HEK293 (cell line): ENCODE data around the gene MICAL3.

ENCODE experiments used
- MEIS1 ChIP-seq: sonication (generic); formaldehyde crosslinking; IDR thresholded peaks from 2 replicates; pipeline ENCODE4 v1.8.1; 2022; ENCODE audit warnings: missing genetic modification reagents, mild to moderate bottlenecking, borderline replicate concordance
- OSR2 ChIP-seq: fragments of 450-650 bp; formaldehyde crosslinking; IDR thresholded peaks from 2 replicates; pipeline ENCODE4 v1.5.1; 2016; ENCODE audit warnings: missing biosample characterization, missing genetic modification characterization
- REPIN1 ChIP-seq: fragments of 450-650 bp; formaldehyde crosslinking; IDR thresholded peaks from 2 replicates; pipeline ENCODE4 v1.5.1; 2017; ENCODE audit warnings: missing biosample characterization, missing genetic modification characterization, low read depth
- ZNF416 ChIP-seq: fragments of 450-650 bp; formaldehyde crosslinking; IDR thresholded peaks from 2 replicates; pipeline ENCODE4 v1.5.1; 2016; ENCODE audit warnings: missing biosample characterization, missing genetic modification characterization
- ZNF529 ChIP-seq: fragments of 450-650 bp; formaldehyde crosslinking; IDR thresholded peaks from 2 replicates; pipeline ENCODE4 v1.5.1; 2017; ENCODE audit warnings: missing genetic modification characterization, missing biosample characterization; ENCODE audit not compliant: insufficient replicate concordance
- ZNF561 ChIP-seq: fragments of 450-650 bp; IDR thresholded peaks from 2 replicates; pipeline ENCODE4 v1.5.1; 2018; ENCODE audit warnings: missing biosample characterization, missing genetic modification characterization, borderline replicate concordance
- ZNF776 ChIP-seq: fragments of 450-650 bp; formaldehyde crosslinking; IDR thresholded peaks from 2 replicates; pipeline ENCODE4 v1.5.0; 2017; ENCODE audit warnings: missing biosample characterization, missing genetic modification characterization, borderline replicate concordance
- TF ChIP-seq, protein P1 (sequence below): fragments of 450-650 bp; formaldehyde crosslinking; IDR thresholded peaks from 2 replicates; pipeline ENCODE4 v1.5.1; 2016; ENCODE audit warnings: missing biosample characterization, missing genetic modification characterization
- TF ChIP-seq, protein P2 (sequence below): fragments of 450-650 bp; formaldehyde crosslinking; IDR thresholded peaks from 2 replicates; pipeline ENCODE4 v1.5.1; 2016; ENCODE audit warnings: missing biosample characterization, missing genetic modification characterization, borderline replicate concordance
- TF ChIP-seq, protein P3 (sequence below): fragments of 450-650 bp; formaldehyde crosslinking; IDR thresholded peaks from 2 replicates; pipeline ENCODE4 v1.5.1; 2016; ENCODE audit warnings: missing biosample characterization, missing genetic modification characterization

DNA sequence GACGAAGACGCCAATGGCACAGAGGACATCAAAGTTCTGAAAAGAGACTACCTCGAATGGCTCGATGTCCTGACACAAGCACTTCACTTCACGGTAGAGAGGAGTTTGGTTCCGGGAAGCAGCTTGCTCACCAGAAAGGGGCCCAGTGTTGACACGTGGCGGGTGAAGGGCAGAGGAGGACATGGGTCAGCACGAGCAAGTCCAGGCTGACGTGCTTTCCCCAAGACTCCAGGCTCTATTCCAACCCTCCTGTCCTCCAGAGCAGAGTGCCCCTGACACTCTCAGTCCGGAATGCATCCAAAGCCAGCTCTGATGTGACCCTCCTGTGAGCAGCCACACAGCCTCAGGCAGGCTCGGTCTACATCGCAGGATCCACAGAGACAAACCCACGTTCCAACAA lies 172.6 kb downstream of the MICAL3 start:
- TF ChIP-seq, protein P1, sequence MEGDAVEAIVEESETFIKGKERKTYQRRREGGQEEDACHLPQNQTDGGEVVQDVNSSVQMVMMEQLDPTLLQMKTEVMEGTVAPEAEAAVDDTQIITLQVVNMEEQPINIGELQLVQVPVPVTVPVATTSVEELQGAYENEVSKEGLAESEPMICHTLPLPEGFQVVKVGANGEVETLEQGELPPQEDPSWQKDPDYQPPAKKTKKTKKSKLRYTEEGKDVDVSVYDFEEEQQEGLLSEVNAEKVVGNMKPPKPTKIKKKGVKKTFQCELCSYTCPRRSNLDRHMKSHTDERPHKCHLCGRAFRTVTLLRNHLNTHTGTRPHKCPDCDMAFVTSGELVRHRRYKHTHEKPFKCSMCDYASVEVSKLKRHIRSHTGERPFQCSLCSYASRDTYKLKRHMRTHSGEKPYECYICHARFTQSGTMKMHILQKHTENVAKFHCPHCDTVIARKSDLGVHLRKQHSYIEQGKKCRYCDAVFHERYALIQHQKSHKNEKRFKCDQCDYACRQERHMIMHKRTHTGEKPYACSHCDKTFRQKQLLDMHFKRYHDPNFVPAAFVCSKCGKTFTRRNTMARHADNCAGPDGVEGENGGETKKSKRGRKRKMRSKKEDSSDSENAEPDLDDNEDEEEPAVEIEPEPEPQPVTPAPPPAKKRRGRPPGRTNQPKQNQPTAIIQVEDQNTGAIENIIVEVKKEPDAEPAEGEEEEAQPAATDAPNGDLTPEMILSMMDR (tag by site-specific recombination), result no peak
- TF ChIP-seq ZNF416 (tag by site-specific recombination) (no peak), ZNF529 (no peak), OSR2 (no peak), ZNF561 (no peak), REPIN1 (tag by site-specific recombination) (no peak), ZNF776 (no peak), MEIS1 (no peak)
- TF ChIP-seq, protein P2, sequence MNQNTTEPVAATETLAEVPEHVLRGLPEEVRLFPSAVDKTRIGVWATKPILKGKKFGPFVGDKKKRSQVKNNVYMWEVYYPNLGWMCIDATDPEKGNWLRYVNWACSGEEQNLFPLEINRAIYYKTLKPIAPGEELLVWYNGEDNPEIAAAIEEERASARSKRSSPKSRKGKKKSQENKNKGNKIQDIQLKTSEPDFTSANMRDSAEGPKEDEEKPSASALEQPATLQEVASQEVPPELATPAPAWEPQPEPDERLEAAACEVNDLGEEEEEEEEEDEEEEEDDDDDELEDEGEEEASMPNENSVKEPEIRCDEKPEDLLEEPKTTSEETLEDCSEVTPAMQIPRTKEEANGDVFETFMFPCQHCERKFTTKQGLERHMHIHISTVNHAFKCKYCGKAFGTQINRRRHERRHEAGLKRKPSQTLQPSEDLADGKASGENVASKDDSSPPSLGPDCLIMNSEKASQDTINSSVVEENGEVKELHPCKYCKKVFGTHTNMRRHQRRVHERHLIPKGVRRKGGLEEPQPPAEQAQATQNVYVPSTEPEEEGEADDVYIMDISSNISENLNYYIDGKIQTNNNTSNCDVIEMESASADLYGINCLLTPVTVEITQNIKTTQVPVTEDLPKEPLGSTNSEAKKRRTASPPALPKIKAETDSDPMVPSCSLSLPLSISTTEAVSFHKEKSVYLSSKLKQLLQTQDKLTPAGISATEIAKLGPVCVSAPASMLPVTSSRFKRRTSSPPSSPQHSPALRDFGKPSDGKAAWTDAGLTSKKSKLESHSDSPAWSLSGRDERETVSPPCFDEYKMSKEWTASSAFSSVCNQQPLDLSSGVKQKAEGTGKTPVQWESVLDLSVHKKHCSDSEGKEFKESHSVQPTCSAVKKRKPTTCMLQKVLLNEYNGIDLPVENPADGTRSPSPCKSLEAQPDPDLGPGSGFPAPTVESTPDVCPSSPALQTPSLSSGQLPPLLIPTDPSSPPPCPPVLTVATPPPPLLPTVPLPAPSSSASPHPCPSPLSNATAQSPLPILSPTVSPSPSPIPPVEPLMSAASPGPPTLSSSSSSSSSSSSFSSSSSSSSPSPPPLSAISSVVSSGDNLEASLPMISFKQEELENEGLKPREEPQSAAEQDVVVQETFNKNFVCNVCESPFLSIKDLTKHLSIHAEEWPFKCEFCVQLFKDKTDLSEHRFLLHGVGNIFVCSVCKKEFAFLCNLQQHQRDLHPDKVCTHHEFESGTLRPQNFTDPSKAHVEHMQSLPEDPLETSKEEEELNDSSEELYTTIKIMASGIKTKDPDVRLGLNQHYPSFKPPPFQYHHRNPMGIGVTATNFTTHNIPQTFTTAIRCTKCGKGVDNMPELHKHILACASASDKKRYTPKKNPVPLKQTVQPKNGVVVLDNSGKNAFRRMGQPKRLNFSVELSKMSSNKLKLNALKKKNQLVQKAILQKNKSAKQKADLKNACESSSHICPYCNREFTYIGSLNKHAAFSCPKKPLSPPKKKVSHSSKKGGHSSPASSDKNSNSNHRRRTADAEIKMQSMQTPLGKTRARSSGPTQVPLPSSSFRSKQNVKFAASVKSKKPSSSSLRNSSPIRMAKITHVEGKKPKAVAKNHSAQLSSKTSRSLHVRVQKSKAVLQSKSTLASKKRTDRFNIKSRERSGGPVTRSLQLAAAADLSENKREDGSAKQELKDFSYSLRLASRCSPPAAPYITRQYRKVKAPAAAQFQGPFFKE (tag by site-specific recombination), result no peak
- TF ChIP-seq, protein P3, sequence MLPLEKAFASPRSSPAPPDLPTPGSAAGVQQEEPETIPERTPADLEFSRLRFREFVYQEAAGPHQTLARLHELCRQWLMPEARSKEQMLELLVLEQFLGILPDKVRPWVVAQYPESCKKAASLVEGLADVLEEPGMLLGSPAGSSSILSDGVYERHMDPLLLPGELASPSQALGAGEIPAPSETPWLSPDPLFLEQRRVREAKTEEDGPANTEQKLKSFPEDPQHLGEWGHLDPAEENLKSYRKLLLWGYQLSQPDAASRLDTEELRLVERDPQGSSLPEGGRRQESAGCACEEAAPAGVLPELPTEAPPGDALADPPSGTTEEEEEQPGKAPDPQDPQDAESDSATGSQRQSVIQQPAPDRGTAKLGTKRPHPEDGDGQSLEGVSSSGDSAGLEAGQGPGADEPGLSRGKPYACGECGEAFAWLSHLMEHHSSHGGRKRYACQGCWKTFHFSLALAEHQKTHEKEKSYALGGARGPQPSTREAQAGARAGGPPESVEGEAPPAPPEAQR (tag by site-specific recombination), result no peak
